Hematopoietic multipotent progenitor cell treated with erythropoietin and hydrocortisone succinate and interleukin-3 and kit ligand, for 17 days (in vitro differentiated cells): ENCODE measurements around the gene CCDC170.
A peak's percentile ranks its signal among the peaks of the same experiment; 100 is the strongest.
"Not testable (repeated sequence)": the region's sequence is repeated elsewhere in the genome, so short reads cannot be mapped to it uniquely, and the experiment has no call there.

Source experiments
- DNase-seq: peaks from one replicate; pipeline ENCODE4 v3.0.0-alpha.2; 2015; ENCODE audit warnings: low spot score

Gene CCDC170, protein sequence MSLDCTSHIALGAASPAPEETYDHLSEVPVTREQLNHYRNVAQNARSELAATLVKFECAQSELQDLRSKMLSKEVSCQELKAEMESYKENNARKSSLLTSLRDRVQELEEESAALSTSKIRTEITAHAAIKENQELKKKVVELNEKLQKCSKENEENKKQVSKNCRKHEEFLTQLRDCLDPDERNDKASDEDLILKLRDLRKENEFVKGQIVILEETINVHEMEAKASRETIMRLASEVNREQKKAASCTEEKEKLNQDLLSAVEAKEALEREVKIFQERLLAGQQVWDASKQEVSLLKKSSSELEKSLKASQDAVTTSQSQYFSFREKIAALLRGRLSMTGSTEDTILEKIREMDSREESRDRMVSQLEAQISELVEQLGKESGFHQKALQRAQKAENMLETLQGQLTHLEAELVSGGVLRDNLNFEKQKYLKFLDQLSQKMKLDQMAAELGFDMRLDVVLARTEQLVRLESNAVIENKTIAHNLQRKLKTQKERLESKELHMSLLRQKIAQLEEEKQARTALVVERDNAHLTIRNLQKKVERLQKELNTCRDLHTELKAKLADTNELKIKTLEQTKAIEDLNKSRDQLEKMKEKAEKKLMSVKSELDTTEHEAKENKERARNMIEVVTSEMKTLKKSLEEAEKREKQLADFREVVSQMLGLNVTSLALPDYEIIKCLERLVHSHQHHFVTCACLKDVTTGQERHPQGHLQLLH

DNA sequence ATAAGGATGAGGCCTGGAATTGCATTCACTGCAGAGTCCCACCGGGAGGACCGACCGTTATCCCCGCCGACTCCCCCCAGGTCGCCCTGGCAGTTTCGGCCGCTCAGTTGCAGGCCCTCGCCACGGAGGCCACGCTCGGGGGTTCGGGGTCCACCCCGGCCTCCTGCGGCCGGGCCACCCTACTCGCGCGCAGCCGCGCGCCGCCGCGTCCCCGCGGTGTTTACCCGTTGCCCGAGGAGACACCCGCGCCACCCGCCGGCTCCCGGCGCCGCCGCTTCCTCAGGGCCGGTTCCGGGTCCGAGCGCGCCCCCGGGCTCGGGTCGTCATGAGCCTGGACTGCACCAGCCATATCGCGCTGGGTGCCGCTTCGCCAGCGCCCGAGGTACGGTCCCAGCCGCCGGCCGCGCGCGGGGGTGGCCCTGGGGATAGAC is at the start of gene CCDC170:
CCDC170 (plus strand) TSS at position 214 of the 431 bp plus-strand sequence; CDS start at position 326, 112 bp downstream.
- DNase-seq: no peak

DNA sequence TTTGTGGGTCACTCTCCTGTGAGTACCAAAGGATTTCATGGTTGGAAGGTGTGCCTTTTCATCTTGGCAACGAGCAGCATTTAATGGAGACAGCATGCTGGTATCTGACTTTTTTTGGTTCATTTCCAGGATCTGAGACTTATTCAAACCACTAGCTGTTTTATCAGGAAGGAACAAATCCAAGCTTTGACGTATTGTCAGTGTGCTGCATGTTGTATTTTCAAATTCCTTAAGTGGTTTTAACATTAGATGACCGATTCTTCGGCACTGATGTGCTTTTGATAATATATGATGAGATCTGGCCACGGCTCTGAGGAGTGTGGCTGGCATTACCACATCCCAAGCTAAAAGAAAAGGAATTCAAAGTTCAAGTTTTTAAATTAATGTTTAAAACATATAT is 48.3 kb upstream of the CCDC170 start:
- no peak for DNase-seq

DNA sequence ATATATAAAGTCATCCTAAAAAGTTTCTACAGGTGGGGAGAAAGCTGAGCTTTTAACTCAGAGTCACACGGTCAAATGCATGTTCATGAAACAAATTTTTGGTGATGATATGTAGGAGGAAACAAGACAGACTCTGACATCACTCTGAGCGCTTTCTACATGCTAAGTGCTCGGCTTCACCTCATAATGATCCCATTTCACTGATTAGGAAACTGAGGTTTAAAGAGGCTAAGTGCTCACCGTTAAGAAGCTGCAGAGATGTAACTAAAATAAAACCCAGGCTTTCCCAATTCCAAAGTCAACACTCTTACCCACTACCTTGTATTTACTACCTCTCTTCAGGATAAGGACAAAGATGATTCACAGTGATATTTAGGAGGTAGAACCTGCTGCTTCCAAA is 46.6 kb upstream of the CCDC170 start:
- no peak for DNase-seq

DNA sequence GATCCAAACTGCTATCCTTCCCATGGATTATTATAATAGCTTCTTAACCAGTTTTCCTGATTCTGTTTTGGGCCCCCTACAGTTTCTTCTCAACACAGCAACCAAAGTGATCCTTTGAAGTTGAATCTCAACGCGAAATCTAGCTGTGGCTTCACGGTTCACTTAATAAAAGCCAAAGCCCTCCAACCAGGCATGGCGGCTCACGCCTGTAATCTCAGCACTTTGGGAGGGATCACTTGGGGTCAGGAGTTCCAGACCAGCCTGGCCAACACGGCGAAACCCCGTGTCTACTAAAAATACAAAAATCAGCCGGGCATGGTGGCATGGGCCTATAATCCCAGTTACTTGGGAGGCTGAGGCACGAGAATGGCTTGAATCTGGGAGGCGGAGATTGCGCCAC is 45.2 kb upstream of the CCDC170 start:
- no peak for DNase-seq

DNA sequence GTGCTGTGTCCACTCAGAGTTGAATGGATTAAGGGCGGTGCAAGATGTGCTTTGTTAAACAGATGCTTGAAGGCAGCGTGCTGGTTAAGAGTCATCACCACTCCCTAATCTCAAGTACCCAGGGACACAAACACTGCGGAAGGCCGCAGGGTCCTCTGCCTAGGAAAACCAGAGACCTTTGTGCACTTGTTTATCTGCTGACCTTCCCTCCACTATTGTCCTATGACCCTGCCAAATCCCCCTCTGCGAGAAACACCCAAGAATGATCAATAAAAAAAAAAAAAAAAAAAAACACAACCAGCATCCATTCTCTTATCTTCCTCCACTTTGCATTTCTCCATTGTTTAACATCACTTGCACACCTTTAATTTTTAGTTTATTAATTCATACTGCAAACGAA is 42.9 kb upstream of the CCDC170 start:
- DNase-seq: not testable (repeated sequence)

DNA sequence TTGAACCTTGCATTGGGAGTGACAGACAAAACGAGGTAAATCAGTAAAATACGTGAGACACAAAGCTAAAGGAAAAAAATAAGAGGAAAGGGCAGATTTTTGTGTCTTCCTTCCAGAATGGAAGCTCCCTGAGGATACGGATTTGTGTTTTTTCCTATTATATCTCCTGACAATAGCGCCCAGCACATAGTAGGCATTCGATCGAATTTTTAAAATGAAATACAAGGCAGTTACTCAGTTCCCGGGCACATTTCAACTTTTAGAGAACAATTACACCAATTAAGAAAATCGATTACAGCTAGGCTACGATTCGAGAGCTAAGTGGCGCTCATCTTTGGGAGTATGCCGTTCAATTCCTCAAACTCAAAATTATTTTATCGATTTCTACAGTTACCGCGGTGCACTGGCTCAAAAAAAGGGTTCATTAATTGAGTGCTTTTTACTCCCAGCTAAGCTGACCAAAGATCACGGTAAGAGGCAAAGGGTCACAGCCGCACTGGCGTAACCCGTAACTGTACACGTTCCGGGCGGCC is 42.3 kb upstream of the CCDC170 start:
- no peak for DNase-seq

DNA sequence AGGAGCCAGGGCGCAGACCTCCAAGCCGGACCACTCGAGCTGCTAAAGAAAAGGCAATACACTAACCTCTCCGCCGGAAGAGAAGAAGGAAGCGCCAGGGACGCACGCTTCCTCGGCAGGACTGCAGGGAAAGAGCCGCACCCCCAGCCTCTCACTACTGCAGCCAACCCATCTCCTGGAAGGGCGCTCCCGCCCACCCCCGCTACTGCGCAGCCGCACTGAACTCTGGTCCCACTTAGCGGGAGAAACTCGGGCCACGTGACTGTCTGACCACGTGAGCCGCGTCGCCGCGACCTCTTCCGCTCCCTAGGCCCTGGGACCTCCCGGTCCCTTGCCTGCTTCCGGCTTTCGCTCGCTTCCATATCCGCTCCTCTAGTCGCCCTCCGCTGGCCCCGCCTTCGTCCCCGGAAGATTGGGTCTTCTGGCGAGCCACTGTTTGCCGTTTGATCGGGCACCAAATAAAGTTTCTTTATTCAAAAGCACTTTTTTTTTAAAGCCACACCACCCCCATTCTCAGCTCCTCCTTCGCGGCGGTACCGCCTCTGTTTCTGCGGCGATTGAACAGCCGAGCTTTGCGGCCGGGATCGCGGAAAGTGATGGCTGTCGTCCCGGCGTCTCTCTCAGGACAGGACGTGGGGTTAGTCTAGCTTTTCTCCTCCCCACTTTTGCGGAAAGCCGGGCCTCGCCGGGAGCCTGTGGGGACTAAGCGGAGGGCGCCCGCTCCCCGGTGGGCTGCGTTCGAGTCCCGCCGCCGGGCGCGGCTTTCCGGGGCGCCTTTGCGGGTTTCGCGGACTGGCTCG is 41.7 kb upstream of the CCDC170 start, which contains the start of gene RMND1:
RMND1 (minus strand) TSS at position 177 of the 800 bp plus-strand sequence. CDS start 6,315 bp downstream, outside the sequence.
- DNase-seq: peak; percentile 98

DNA sequence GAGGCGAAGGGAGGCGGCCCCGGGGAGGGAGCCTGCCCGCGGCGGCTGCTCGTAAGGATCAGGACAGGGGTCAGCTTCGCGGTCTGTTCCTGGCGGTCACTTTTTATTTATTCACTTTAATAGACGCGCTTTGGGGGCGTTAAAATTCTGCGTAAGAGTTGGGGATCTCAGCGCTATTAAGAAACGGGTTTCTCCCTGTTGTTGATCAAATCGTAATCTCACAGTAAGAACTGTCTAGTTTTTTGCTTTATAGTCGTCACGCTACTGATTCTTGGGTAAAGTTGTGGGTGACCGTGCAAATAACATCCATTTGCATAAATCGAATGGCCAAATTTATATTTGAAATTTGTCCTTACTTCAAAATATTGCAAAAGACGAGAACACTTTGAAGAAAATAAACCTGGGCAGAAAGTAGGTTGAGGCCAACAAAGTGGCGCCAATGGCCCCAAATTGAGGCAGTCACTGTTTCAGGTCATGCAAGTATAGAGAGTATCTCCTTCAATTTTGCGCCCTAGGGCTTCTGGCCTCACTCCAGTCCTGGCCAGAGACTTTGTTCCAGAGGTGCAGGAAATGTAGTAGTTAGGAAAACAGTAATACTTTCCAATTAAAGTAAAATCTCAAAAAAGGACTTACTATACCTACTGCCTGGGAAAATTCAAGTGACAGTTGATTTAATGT is 40.9 kb upstream of the CCDC170 start:
- DNase-seq: peak; percentile 34

DNA sequence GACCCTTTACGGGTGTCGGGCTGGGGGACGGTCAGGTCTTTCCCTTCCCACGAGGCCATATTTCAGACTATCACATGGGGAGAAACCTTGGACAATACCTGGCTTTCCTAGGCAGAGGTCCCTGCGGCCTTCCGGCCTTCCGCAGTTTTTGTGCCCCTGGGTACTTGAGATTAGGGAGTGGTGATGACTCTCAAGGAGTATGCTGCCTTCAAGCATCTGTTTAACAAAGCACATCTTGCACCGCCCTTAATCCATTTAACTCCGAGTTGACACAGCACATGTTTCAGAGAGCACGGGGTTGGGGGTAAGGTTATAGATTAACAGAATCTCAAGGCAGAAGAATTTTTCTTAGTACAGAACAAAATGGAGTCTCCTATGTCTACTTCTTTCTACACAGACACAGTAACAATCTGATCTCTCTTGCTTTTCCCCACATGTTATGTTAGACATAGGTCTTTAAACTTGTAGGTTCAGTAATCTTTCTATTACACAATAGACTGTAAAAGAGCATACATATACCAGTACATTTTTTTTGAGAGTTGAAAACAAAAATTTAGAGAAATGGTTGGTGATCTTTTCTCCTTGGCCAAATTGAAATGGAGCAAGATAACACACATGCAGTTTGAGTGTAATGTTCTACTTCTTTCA is 37.9 kb upstream of the CCDC170 start:
- DNase-seq: not testable (repeated sequence)

DNA sequence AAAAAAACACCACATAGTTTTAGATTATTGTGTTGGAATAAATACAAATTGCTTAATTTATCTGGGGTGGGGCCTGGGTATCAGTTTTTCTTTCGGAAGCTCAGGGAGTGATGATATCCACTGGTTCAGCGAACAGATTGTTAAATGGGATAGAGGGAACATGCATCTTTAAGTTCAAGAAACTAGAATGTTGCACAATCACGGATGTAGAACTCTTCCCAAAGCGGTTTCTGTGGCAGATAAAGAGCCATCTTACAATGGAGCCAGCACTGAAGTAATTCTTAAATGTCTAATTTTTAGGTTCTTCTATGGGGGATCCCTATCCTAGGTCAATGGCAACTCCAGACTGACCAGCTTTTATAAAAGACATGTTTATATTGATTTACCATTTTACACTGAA is 32.1 kb upstream of the CCDC170 start:
- no peak for DNase-seq

DNA sequence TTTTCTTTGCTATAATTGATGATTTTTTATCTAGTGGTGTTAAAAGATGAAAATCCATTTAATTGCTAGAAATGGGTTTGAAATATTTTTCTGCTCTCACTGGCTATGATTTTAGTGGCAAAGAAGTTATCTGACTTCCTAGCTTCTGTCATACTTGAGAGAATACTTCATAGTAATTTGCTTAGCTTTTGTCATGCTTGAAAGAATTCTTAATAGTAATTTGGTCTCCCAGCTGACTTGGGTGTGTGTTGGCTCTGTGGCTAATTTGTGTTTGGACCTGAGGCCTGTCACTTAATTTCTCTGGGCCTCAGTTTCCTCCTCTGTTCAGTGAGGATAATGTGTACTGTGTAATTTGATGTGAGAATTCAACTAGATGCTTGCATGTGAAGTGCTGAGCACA is 29.1 kb upstream of the CCDC170 start:
- no peak for DNase-seq

DNA sequence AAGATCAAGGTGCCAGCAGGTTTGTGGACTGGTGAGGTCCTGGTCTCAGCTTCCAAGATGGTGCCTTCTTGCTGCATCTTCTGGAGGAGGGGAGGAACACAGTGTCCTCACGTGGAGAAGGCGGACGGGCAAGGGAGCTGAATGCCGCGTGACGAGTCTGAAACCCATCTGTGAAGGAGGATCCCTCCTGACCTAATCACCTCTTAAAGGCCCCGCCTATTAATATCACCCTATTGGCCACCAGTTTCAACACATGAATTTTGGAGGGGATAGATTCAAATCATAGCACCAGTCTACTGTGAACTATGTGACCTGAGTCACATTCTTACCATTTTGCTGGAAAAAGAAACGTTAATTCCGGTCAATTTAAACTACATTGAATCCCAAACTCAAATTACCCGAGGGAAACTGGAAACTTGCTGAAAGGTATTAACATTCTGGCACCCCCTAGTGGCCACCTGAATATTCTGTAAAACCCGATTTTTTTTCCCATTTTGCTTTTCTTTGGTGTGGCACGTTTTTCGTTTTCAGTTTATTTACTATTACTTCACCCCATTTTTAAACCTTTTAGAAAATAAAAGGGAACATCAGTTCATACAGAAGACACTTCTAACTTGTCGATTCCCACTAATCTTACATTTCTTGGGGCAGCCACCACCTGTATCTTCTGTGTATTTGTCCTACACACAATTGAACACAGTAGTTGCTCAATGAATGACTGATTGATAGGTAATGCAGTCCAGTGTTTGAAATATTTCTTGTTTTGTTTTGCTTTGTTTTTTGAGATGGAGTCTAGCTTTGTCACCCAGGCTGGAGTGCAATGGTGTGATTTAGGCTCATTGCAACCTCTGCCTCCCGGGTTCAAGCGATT is 17.9 kb upstream of the CCDC170 start:
- DNase-seq: peak; percentile 78

DNA sequence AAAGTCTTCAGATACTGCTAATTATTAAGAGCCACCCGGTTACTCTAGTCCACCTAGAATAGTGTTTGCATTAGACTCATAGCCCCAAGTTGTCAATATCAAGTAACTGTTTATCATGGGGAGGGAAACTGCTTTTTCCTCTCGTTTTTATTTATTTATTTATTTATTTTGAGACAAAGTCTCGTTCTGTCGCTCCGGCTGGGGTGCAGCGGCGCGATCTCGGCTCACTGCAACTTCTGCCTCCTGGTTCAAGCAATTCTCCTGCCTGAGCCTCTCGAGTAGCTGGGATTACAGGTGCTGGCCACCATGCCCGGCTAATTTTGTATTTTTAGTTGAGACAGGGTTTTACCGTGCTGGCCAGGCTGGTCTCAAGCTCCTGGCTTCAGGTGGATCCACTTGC is 16.1 kb upstream of the CCDC170 start:
- no peak for DNase-seq

DNA sequence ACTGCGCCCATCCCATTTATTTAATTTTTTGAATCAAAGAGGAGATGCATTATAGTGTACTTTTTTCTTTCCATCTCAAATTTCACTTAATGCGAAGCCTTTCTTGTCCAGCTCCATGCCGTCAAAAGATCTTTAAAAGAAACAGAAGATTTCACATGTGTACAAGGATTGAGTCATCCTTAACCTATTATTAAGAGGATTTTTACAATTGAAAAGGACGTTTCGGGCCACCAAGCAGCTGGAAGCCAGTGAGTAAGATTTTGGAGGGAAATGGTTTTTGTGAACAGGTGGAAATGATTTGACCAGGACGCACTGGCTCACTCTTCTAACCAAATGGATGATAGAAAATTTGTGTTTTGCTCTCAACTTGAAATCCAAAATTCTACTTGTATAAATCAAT is 15.1 kb upstream of the CCDC170 start:
- DNase-seq: no peak

DNA sequence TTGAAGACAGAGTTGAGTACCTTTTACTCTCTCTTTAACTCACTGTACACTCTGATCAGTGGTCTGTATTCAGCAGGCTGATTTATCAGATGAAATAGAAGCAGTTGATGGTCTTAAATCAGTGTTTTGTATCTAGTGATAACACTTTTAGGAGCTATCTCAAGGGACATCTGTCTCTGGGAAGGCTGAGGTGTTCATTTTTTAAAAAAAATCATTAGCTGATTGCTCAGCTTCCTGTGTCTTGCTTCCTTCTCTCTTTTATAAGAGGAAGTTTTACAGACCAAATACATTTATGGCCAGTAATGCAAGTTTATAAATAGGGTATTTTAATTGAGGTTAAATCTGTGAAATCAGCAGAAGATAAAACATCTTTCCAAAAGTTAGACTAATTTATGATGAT is 12.0 kb upstream of the CCDC170 start:
- DNase-seq: no peak

DNA sequence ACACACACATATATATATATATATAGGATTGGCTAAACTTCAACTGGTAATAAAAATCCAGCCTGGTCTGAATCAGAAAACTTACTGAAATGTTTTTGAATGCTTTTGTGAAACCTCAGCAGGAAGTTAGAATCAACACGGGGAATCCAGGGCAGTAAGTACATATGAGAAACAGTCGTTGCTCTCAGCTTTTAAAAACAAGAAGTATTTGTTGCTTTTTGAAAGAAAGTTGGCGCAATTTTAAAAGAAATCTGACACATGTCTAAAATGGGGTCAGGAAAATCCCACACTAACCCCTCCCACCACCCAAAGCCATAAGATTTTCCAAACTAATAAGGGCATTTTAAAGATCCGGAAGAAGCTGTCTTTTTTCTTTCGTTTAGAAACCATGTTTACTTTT is 11.5 kb upstream of the CCDC170 start:
- DNase-seq: no peak

DNA sequence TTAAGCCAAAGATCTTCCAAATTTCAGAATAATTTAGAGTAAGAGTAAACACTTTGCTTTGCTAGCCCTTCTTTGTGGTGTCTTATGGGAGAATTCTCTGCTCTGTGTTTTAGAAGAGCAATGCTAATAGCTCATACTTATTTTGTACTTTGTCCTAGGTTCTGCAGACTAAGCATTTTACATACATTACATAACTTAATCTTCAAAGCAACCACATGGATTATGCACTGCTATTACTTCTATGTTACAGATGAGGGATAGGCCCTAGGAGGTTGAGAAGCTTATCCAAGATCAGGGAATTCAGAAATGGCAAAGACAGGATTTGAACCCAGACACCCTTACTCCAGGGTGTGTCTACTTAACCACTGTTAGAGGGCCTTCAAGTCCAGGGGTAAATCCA is 9.8 kb upstream of the CCDC170 start:
- no peak for DNase-seq

DNA sequence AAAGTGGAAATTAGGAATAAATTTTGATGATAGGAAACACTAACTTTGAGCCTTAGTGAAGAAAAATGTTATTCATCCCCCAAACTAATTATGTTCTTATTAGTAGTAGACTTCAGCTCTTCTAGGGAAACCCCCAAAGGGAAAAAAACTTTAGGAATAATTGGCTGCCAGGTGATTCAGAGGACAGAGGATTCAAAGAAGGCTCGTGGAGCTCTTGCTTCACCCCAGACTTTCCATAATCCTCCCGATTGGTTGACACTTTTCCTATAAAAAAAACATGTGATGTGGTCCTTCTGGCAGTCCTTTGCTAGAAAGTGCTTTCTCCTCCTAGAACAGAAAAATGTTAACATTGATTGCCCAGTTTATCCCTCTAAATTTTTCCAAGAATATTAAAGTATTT is 5.6 kb upstream of the CCDC170 start:
- no peak for DNase-seq

DNA sequence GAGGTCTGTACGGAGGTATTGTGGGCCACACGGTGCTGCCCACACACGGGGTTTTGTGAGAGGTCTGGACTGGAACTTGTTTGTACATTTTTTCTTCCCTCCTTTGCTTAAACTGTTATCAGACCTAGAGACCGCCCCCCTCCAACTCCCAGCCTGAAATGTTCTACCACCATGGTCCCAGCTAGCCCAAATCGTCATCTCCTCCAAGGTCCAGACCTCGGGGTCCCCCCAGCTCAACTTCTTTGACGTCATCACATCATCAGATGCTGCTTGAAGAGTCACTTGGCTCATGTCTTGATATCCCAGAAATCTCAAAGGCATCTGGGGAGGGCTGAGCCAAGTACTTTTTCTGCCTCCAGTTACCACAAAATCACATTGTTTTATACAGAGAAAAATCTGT is 2.8 kb upstream of the CCDC170 start:
- no peak for DNase-seq

DNA sequence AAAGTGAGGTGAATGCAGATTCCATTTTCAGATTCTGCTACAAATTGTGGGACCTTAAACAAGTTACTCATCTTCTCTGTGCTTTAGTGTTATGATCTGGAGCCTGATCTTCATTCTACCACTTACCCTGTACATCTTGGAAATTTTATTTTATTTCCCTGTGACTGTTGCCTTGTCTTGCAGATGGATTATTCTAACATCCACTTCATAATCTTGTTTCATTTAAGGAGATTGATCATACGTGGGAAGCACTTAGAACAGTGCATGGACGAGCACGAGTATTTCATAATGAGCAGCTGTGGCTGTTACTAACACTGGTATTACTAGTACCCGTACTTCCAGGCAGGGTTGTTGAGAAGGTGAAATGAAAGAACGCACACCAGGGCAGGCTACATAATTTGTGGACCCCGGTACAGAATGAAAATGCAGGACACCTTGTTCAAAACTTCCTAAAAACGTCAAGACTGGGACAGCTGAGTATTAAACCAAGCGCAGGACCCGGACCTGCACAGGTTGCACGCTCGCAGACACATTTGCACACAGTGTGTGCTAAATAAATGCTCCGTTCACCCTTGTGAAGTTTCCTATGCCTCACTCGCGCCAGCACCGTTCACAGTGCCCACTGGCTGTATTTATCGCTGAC is 535 bp upstream of the CCDC170 start:
- DNase-seq: no peak
